ENCODE results near the gene CHL1. TPM values are rescaled to one million over a fixed set of nuclear protein-coding genes. Genes with fewer than 3 reads are reported as not detected.

CHL1 gene
- total RNA-seq, 1 donor from 2014 or later: 35.5 TPM

- H3K27ac Mint-ChIP-seq (ENCODE audit: unreplicated experiment): no peak overlapping the region
- H3K27me3 Mint-ChIP-seq (ENCODE audit: unreplicated experiment): no peaks in the 10 kb centered on the region
- no peaks in the 10 kb centered on the region for H3K4me1 Mint-ChIP-seq (ENCODE audit: low read depth, unreplicated experiment)
- H3K36me3 Mint-ChIP-seq (ENCODE audit: unreplicated experiment): no peaks in the 10 kb centered on the region
- no peak for TF ChIP-seq CTCF (IDR thresholded peaks at IDR 0.05; ENCODE audit: partially characterized antibody, unreplicated experiment)
- no peak for DNase-seq
- no peaks in the 10 kb centered on the region for H3K9me3 Mint-ChIP-seq (ENCODE audit: unreplicated experiment)
- H3K4me3 Mint-ChIP-seq (ENCODE audit: unreplicated experiment): no peak overlapping the region
Observed at GRCh38 chr3:330494-331115, 134.0 kb downstream of the CHL1 start.

- no peak for TF ChIP-seq CTCF (IDR thresholded peaks at IDR 0.05; ENCODE audit: partially characterized antibody, unreplicated experiment)
- H3K4me3 Mint-ChIP-seq (ENCODE audit: unreplicated experiment): no peak overlapping the region
- H3K4me1 Mint-ChIP-seq (ENCODE audit: low read depth, unreplicated experiment): no peaks in the 10 kb centered on the region
- no peak overlapping the region for H3K27ac Mint-ChIP-seq (ENCODE audit: unreplicated experiment)
- no peak for DNase-seq
- H3K9me3 Mint-ChIP-seq (ENCODE audit: unreplicated experiment): no peaks in the 10 kb centered on the region
- H3K27me3 Mint-ChIP-seq (ENCODE audit: unreplicated experiment): no peaks in the 10 kb centered on the region
- no peaks in the 10 kb centered on the region for H3K36me3 Mint-ChIP-seq (ENCODE audit: unreplicated experiment)
Observed at GRCh38 chr3:331881-332280, 135.3 kb downstream of the CHL1 start.

GRCh38 chr3:332701-333100 is 136.1 kb downstream of the CHL1 start:
- H3K9me3 Mint-ChIP-seq (ENCODE audit: unreplicated experiment): no peaks in the 10 kb centered on the region

GRCh38 chr3:335240-335639 is 138.7 kb downstream of the CHL1 start:
- Mint-ChIP-seq H3K4me1 (ENCODE audit: low read depth, unreplicated experiment) (no peaks in the 10 kb centered on the region), H3K36me3 (ENCODE audit: unreplicated experiment) (no peaks in the 10 kb centered on the region)

More at GRCh38 chr3:332701-333100, 136.1 kb downstream of the CHL1 start:
- H3K36me3 Mint-ChIP-seq (ENCODE audit: unreplicated experiment): no peaks in the 10 kb centered on the region
- H3K4me3 Mint-ChIP-seq (ENCODE audit: unreplicated experiment): no peak overlapping the region
- H3K4me1 Mint-ChIP-seq (ENCODE audit: low read depth, unreplicated experiment): no peaks in the 10 kb centered on the region
- H3K27ac Mint-ChIP-seq (ENCODE audit: unreplicated experiment): no peak overlapping the region
- DNase-seq: no peak
- no peaks in the 10 kb centered on the region for H3K27me3 Mint-ChIP-seq (ENCODE audit: unreplicated experiment)
- TF ChIP-seq CTCF (IDR thresholded peaks at IDR 0.05; ENCODE audit: partially characterized antibody, unreplicated experiment): no peak

More at GRCh38 chr3:335240-335639, 138.7 kb downstream of the CHL1 start:
- Mint-ChIP-seq H3K27ac (ENCODE audit: unreplicated experiment) (no peak overlapping the region), H3K4me3 (ENCODE audit: unreplicated experiment) (no peak overlapping the region), H3K9me3 (ENCODE audit: unreplicated experiment) (no peaks in the 10 kb centered on the region), H3K27me3 (ENCODE audit: unreplicated experiment) (no peaks in the 10 kb centered on the region)
- TF ChIP-seq CTCF (IDR thresholded peaks at IDR 0.05; ENCODE audit: partially characterized antibody, unreplicated experiment): no peak
- no peak for DNase-seq

All from glutamatergic neuron (in vitro differentiated cells).